Measurements from ENCODE around the gene TMPRSS9. TPM values are rescaled to one million over a fixed set of nuclear protein-coding genes. Genes with fewer than 3 reads are reported as not detected.

Gene TMPRSS9
- total and polyA plus RNA-seq, 2 donors from 2014 or later = not detected

DNA sequence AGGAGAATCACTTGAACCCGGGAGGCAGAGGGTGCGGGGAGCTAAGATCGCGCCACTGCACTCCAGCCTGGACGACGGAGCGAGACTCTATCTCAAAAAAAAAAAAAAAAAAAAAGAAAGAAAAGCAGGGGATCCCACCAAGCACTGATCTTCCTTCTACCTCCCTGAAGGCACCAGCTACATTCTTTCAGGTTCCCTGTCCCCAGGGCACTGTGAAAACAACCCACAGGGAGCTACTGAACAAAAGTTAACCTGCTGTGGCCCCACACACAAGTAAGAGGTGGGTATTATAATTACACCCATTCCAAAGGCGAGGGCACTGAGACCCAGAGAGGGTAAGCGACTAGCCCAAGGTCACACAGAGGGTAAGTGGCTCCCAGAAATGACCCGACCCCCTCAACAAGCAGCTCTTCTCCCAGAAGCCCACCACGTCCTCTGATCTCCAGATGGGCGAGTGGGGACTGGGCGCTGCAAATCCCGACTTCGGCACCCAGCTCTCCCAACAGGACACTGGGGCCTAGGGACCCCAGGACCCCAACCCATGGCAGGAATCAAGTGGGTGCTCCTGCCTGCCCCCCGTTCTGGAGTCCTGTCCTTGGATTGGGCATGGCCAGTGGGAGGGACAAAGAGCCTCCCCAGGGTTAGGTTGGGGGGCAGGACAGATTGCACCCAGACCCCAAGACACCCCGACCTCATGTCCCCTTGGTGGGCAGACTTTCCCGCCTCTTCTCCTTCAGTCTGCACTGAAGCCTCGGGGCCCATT, 94.3 kb downstream of the TMPRSS9 start:
- DNase-seq = no peak
- Histone ChIP-seq H3K27me3 (ENCODE audit: control insufficient read depth, insufficient read depth, low read length) (no peaks in the 10 kb centered on the region), H3K9ac (ENCODE audit: low read length in 3 of 3) (no peak overlapping the region), H3K27ac (ENCODE audit: low read depth in 2 of 2, low read length in 2 of 2) (no peak overlapping the region), H3K4me1 (ENCODE audit: control insufficient read depth in 2 of 3, insufficient read depth in 2 of 3, low read depth in 1 of 3, low read length in 3 of 3) (peaks cover 0 to 6% (median 2%) of the 10 kb centered on the region in 3 donors), H3K9me3 (ENCODE audit: control insufficient read depth in 2 of 3, insufficient read depth in 1 of 3, low read length in 3 of 3) (no peaks in the 10 kb centered on the region), H3K36me3 (ENCODE audit: control insufficient read depth in 2 of 3, insufficient read depth in 3 of 3, low read length in 3 of 3) (no peaks in the 10 kb centered on the region), H3K4me3 (ENCODE audit: low read length in 3 of 3) (no peak overlapping the region)
- intact Hi-C loops (cut with DNase I) = no loop called here
- TF ChIP-seq CTCF (IDR thresholded peaks at IDR 0.05; ENCODE audit: borderline replicate concordance, extremely low read depth, insufficient read depth) = no peak
- FAIRE-seq = no peak

DNA sequence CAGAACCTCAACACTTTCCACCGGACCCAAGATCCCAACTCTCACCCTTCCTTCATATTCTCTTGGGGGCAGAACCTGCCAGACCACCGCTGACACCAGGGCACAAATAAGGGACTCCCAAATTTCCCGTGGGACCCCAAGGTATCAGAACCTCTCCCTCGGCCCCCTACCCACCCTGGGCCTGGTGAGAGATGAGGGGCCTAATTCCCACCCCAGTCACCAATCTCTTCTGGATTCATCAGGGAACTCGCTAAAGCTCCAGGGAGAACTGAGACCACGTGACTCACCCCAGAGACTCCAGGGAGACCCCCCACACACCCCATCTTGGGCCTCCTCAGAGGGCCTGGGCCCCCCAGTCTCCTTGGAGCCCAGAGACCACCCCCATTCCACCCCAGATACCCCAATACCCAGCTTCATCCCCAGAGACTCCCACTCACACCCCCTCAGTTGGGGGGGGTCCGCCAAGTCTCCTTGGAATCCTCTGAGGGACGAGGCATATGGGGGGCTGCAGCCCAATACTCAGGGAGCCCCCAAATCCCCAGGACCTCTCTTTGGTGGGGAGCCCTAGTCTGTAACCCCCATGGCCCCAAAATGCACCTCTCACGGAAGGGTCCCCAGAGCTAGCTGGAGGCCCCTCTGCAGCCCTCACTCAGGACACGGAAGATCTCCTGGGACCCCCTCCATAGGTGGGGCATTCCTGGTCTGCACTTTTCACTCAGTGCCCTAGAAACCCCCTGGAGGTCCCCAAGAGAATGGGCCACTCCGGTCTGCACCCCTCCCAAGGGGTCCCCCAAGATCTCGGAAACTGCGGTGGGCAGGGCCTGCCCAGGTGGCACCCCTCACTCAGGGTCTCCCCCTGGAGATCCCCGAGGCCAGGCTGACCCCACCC, 95.1 kb downstream of the TMPRSS9 start:
- Histone ChIP-seq H3K4me1 (ENCODE audit: control insufficient read depth in 2 of 3, insufficient read depth in 2 of 3, low read depth in 1 of 3, low read length in 3 of 3) (peaks cover 0 to 6% (median 2%) of the 10 kb centered on the region in 3 donors), H3K36me3 (ENCODE audit: control insufficient read depth in 2 of 3, insufficient read depth in 3 of 3, low read length in 3 of 3) (no peaks in the 10 kb centered on the region), H3K9me3 (ENCODE audit: control insufficient read depth in 2 of 3, insufficient read depth in 1 of 3, low read length in 3 of 3) (no peaks in the 10 kb centered on the region), H3K9ac (ENCODE audit: low read length in 3 of 3) (peak overlapping the region in 1 of 3 donors; percentile 71), H3K27me3 (ENCODE audit: control insufficient read depth, insufficient read depth, low read length) (no peaks in the 10 kb centered on the region), H3K4me3 (ENCODE audit: low read length in 3 of 3) (peak overlapping the region in 2 of 3 donors; percentile 3 to 75), H3K27ac (ENCODE audit: low read depth in 2 of 2, low read length in 2 of 2) (no peak overlapping the region)
- FAIRE-seq = no peak
- peak in 1 of 5 donors; percentile 60 for DNase-seq
- intact Hi-C loops (cut with DNase I) = no loop called here
- no peak for TF ChIP-seq CTCF (IDR thresholded peaks at IDR 0.05; ENCODE audit: borderline replicate concordance, extremely low read depth, insufficient read depth)

DNA sequence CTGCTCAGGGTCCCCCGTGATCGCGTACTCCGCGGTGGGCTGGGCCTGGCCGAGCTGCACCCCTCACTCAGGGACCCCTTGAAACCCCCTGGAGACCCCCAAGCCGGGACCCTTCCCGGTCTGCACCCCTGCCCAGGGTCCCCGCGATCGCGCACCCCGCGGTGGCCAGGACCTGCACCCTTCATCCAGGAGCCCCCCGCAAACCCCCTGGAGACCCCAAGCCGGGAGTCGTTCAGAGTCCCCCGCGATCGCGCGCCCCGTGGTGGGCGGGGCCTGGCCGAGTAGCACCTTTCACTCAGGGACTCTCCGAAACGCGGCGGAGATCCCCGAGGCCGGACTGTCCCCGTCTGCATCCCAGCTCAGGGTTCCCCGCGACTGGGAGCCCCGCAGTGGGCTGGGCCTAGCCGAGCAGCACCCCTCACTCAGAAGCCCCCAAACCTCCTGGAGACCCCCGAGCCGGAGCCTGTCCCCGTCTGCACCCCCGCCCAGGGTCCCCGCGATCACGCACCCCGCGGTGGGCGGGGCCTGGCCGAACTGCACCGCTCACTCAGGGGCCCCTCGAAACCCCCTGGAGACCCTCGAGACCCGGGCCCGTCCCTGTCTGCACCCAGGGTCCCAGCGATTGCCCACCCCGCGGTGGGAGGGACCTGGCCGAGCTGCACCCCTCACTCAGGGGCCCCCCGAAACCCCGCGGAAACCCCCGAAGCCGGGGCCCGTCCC, 95.9 kb downstream of the TMPRSS9 start:
- intact Hi-C loops (cut with DNase I) = no loop called here
- TF ChIP-seq CTCF (IDR thresholded peaks at IDR 0.05; ENCODE audit: borderline replicate concordance, extremely low read depth, insufficient read depth) = no peak
- Histone ChIP-seq H3K9ac (ENCODE audit: low read length in 3 of 3) (peak overlapping the region in 2 of 3 donors; percentile 22 to 71), H3K27ac (ENCODE audit: low read depth in 2 of 2, low read length in 2 of 2) (no peak overlapping the region), H3K4me1 (ENCODE audit: control insufficient read depth in 2 of 3, insufficient read depth in 2 of 3, low read depth in 1 of 3, low read length in 3 of 3) (peaks cover 0 to 6% (median 2%) of the 10 kb centered on the region in 3 donors), H3K4me3 (ENCODE audit: low read length in 3 of 3) (peak overlapping the region; percentile 16 to 75 (median 57)), H3K27me3 (ENCODE audit: control insufficient read depth, insufficient read depth, low read length) (no peaks in the 10 kb centered on the region), H3K36me3 (ENCODE audit: control insufficient read depth in 2 of 3, insufficient read depth in 3 of 3, low read length in 3 of 3) (no peaks in the 10 kb centered on the region), H3K9me3 (ENCODE audit: control insufficient read depth in 2 of 3, insufficient read depth in 1 of 3, low read length in 3 of 3) (no peaks in the 10 kb centered on the region)
- FAIRE-seq = no peak
- peak in 3 of 5 donors; percentile 55 to 88 (median 85) for DNase-seq
